ENCODE measurements around the gene LIN28B. TPM values are rescaled to one million over a fixed set of nuclear protein-coding genes. Genes with fewer than 3 reads are reported as not detected.
A peak's percentile ranks its signal among the peaks of the same experiment; 100 is the strongest.
"Not testable (repeated sequence)": the region's sequence is repeated elsewhere in the genome, so short reads cannot be mapped to it uniquely, and the experiment has no call there.

Gene LIN28B
- total and polyA plus RNA-seq, 5 donors, result not detected

DNA sequence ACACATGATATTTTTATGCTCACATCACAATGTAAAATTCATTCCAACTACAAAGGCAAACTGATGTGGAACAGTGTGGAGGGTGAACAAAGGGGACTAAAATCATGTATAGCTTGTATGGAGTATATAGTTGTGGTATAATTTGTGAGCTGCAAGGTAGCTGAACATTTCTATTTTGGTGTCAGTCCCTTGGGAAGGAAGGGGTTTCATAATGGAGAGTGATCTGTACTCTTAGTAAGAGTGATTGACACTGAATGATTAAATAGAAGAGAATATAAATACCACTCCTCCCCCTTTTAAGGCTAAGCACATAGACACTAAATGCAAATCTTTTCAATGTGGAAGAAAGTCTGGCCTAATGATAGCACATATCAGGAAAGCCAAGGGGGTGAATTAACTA is 118.3 kb downstream of the LIN28B start:
- intact Hi-C loops (cut with DNase I), result no loop called here
- no peak overlapping the region for H3K4me3 ChIP-seq (ENCODE audit: low read length)
- H3K27me3 ChIP-seq (ENCODE audit: control insufficient read depth, insufficient read depth), result no peaks in the 10 kb centered on the region
- no peak for ATAC-seq
- H3K4me1 ChIP-seq (ENCODE audit: control insufficient read depth, insufficient read depth, low read length), result no peaks in the 10 kb centered on the region
- H3K27ac ChIP-seq (ENCODE audit: low read length), result no peak overlapping the region
- DNase-seq, result no peak
- no peaks in the 10 kb centered on the region for H3K9me3 ChIP-seq (ENCODE audit: control insufficient read depth, low read length)

DNA sequence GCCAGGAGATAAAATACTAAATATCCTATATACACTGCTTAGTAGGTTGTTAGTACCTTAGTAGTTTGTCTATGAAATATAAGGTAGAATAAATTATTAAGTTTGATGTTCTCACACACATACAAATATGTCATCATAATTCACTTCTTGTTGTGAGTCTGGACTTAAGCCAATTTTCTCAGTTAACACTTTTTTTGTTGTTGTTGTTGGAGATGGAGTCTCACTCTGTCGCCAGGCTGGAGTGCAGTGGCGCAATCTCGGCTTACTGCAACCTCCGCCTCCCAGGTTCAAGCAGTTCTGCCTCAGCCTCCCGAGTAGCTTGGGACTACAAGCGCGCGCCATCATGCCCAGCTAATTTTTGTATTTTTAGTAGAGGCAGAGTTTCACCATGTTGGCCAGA is 119.5 kb downstream of the LIN28B start:
- H3K27me3 ChIP-seq (ENCODE audit: control insufficient read depth, insufficient read depth); H3K4me1 ChIP-seq (ENCODE audit: control insufficient read depth, insufficient read depth, low read length); H3K27ac ChIP-seq (ENCODE audit: low read length); H3K9me3 ChIP-seq (ENCODE audit: control insufficient read depth, low read length); H3K4me3 ChIP-seq (ENCODE audit: low read length); intact Hi-C loops (cut with DNase I); ATAC-seq: not testable (repeated sequence)
- DNase-seq, result peak in 1 of 3 donors; percentile 17
- 72% methylated on average over 8 of the region's 8 CpGs for WGBS

DNA sequence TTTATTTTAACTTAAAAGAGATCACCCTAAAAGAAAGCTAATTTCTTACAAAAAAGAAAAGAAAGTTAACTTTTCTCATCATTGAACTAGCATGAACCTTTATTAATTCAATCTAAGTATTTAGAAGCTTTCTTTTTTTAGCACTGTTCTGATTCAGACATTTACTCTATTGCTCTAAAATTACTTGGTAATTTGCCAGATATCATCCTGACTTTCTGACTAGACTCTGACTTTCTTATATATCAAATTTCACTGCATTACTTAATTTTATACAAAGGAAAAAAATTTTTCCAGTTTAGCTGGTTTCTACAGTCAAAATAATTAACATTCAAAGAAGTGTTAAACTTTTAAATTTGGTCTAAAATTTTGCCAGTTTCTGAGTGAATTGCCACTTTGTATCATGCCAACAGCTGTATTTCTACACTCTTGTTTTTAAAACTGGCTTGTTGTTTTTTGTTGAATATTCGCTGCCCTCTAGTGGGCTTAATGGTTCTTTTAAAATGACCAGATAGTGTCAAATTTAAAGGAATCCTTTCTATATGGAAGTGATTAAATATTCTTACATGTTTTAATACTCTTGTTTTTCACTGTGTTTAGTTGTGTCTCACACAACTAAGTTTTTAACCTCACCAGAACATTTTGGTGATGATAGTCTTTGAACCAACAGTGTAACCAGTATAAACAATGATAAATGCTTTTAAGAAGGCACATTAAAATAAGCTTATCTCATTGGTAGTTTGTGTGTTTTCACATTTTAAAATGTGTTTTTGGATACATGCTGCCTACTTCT is 120.9 kb downstream of the LIN28B start:
- H3K4me3 ChIP-seq (ENCODE audit: low read length), result no peak overlapping the region
- H3K27me3 ChIP-seq (ENCODE audit: control insufficient read depth, insufficient read depth), result no peaks in the 10 kb centered on the region
- WGBS, result 6% methylated on average over 1 of the region's 1 CpG
- ATAC-seq (no peak), DNase-seq (no peak)
- intact Hi-C loops (cut with DNase I), result no loop called here
- H3K4me1 ChIP-seq (ENCODE audit: control insufficient read depth, insufficient read depth, low read length), result no peaks in the 10 kb centered on the region
- no peaks in the 10 kb centered on the region for H3K9me3 ChIP-seq (ENCODE audit: control insufficient read depth, low read length)
- no peak overlapping the region for H3K27ac ChIP-seq (ENCODE audit: low read length)

DNA sequence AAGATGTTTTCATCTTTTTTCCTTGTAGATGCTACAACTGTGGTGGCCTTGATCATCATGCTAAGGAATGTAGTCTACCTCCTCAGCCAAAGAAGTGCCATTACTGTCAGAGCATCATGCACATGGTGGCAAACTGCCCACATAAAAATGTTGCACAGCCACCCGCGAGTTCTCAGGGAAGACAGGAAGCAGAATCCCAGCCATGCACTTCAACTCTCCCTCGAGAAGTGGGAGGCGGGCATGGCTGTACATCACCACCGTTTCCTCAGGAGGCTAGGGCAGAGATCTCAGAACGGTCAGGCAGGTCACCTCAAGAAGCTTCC is 121.4 kb downstream of the LIN28B start:
- Histone ChIP-seq H3K27ac (ENCODE audit: low read length) (no peak overlapping the region), H3K9me3 (ENCODE audit: control insufficient read depth, low read length) (no peaks in the 10 kb centered on the region), H3K4me1 (ENCODE audit: control insufficient read depth, insufficient read depth, low read length) (no peaks in the 10 kb centered on the region), H3K4me3 (ENCODE audit: low read length) (no peak overlapping the region), H3K27me3 (ENCODE audit: control insufficient read depth, insufficient read depth) (no peaks in the 10 kb centered on the region)
- 42% methylated on average over 6 of the region's 6 CpGs for WGBS
- no peak for DNase-seq
- no peak for ATAC-seq
- intact Hi-C loops (cut with DNase I), result no loop called here

DNA sequence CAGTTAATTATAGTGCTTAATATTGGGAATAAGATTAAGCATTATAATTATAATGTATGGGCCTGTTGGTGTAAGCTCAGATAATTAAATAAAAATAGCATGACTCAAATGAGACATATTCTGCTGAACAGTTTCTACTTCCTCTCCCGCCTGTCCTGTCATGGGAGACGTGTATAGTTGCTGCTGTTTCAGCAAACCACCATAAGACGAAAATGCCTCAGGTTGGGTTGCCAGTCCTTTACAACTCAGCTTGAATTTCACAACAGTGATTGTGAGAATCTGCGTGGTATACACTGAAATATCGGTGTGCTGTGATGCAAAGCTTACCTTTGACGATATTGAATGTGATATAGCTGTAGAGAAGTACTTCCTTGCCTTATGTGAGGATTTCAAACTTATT is 123.4 kb downstream of the LIN28B start:
- no peak for DNase-seq
- intact Hi-C loops (cut with DNase I), result no loop called here
- Histone ChIP-seq H3K4me3 (ENCODE audit: low read length) (no peak overlapping the region), H3K9me3 (ENCODE audit: control insufficient read depth, low read length) (no peaks in the 10 kb centered on the region), H3K27ac (ENCODE audit: low read length) (no peak overlapping the region), H3K27me3 (ENCODE audit: control insufficient read depth, insufficient read depth) (no peaks in the 10 kb centered on the region), H3K4me1 (ENCODE audit: control insufficient read depth, insufficient read depth, low read length) (no peaks in the 10 kb centered on the region)
- no peak for ATAC-seq
- WGBS, result 81% methylated on average over 6 of the region's 6 CpGs

DNA sequence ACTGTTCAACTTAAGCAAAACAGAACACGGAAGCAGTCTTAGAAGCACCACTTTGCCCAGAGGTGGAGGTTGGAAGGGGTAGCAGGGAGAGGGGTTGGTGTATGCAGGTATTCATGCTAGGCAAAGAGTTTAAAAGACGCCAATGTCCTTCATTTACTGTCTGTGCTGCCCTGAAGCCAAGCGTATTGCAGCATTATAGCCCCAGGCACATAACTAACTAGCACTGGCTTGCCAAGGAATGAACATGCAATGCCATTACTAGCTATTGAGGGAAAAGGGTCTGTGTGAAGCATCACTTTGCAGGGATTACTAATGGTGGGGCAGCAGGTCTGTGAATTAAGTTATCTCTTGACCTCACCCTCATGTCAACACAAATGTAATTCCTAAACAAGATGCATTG is 124.8 kb downstream of the LIN28B start:
- H3K9me3 ChIP-seq (ENCODE audit: control insufficient read depth, low read length); DNase-seq; intact Hi-C loops (cut with DNase I); H3K4me3 ChIP-seq (ENCODE audit: low read length); H3K27ac ChIP-seq (ENCODE audit: low read length); ATAC-seq; H3K4me1 ChIP-seq (ENCODE audit: control insufficient read depth, insufficient read depth, low read length); H3K27me3 ChIP-seq (ENCODE audit: control insufficient read depth, insufficient read depth): not testable (repeated sequence)
- 68% methylated on average over 3 of the region's 3 CpGs for WGBS

DNA sequence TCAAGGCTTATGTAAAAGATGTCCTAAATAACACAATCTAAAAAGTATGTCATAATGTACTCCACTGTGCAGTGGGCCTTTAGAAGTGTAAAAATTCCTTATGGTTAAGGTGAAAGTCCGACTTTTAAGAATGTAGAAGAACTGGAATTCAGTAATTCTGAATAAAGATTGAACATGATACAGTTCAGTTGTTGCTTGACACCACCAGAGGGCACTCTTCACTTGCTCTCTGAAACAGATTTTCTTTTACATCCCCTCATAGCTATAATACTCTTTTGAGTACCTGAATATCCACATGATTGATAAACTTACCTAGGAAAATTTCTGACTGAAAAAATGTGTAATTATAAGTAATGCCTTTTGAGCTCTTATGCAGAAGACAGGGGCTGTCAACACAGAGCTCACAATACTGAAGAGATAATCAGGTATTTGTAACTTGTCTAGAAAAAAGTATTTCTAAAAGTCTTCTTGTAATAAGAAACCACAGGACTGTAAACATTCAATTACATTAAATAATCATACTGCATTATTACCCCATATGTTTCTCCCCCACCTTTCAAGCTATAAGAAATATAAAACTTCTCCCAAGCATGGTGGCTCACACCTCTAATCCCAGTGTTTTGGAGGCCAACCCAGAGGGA is 130.8 kb downstream of the LIN28B start:
- DNase-seq, result no peak
- no peaks in the 10 kb centered on the region for H3K27me3 ChIP-seq (ENCODE audit: control insufficient read depth, insufficient read depth)
- H3K9me3 ChIP-seq (ENCODE audit: control insufficient read depth, low read length), result no peaks in the 10 kb centered on the region
- no peak overlapping the region for H3K4me3 ChIP-seq (ENCODE audit: low read length)
- peak; percentile 39 to 40 for ATAC-seq
- H3K4me1 ChIP-seq (ENCODE audit: control insufficient read depth, insufficient read depth, low read length), result no peaks in the 10 kb centered on the region
- 3% methylated on average over 1 of the region's 1 CpG for WGBS
- intact Hi-C loops (cut with DNase I), result loop anchor here in 2 of 4 donors (5.0 kb wide), 2 partner anchors 315 to 335 kb away; partner anchors contain the start of gene PREP (in 1 of the 2)
- H3K27ac ChIP-seq (ENCODE audit: low read length), result no peak overlapping the region

DNA sequence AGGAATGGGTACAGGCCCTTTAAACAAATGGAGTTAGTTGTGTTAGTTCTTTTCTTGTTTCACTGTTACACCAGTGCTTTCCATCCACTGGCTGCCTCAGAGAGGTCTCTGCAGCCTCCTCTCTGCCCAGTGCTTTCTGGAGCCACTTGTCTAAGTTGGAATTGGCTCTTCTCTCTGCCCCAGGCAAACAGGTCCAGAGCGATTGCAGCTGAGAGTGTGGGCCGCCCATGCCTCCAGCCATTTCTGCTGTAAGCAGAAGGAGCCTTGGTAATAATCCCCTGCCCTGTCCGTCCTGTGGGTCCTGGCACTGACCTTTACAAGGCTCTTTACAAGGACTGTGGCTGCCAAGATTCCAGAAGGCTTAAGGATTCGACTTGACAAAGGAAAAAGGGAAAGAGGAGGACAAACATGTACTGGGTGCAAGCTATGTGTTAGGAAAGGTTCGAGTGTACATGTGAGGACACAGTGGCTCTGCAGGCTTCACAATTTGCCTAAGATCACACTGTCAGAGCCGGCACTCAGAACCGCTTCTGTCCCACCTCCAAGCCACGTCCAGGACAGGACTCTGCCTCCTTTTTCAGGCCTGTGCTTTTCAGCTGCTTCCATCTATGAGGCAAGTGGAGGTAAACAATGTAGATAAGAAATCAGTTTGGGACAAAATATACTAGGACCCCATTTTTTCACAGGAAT is 134.4 kb downstream of the LIN28B start:
- 61% methylated on average over 8 of the region's 8 CpGs for WGBS
- ATAC-seq (no peak), DNase-seq (no peak)
- Histone ChIP-seq H3K27me3 (ENCODE audit: control insufficient read depth, insufficient read depth) (no peaks in the 10 kb centered on the region), H3K4me3 (ENCODE audit: low read length) (no peak overlapping the region), H3K4me1 (ENCODE audit: control insufficient read depth, insufficient read depth, low read length) (no peaks in the 10 kb centered on the region), H3K27ac (ENCODE audit: low read length) (no peak overlapping the region), H3K9me3 (ENCODE audit: control insufficient read depth, low read length) (no peaks in the 10 kb centered on the region)
- intact Hi-C loops (cut with DNase I), result loop anchor here in 1 of 4 donors (5.0 kb wide), 1 partner anchor 321 kb away; no protein-coding TSS in a partner anchor

DNA sequence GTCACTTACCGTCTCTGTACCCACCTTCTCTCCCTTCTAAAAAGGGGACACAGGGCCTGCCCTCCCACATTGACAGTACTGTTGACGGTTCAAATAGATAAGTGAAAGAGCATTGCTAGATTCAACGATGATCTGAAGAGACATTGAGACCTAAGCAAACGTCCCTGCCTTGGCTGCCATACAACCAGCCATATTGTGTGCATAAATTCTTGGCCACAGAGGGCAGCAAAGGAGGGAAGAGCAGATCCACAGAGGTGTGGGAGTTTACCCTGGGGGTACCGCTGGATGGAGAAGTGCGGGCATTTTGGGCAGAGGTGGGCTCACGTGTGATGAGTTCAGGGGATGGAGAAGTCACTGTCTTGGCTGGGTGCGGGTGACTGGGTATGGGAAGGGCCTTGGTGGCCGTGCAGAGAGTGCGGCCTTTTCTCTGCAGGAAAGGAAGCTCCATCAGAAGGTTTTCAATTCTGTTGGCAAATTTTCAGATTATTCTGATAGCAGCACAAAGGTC is 137.3 kb downstream of the LIN28B start:
- Histone ChIP-seq H3K27ac (ENCODE audit: low read length) (no peak overlapping the region), H3K27me3 (ENCODE audit: control insufficient read depth, insufficient read depth) (no peaks in the 10 kb centered on the region), H3K4me3 (ENCODE audit: low read length) (no peak overlapping the region), H3K9me3 (ENCODE audit: control insufficient read depth, low read length) (no peaks in the 10 kb centered on the region), H3K4me1 (ENCODE audit: control insufficient read depth, insufficient read depth, low read length) (no peaks in the 10 kb centered on the region)
- WGBS, result 89% methylated on average over 10 of the region's 10 CpGs
- intact Hi-C loops (cut with DNase I), result loop anchor here in 1 of 4 donors (5.0 kb wide), 1 partner anchor 318 kb away; no protein-coding TSS in a partner anchor
- ATAC-seq, result no peak
- DNase-seq, result no peak

DNA sequence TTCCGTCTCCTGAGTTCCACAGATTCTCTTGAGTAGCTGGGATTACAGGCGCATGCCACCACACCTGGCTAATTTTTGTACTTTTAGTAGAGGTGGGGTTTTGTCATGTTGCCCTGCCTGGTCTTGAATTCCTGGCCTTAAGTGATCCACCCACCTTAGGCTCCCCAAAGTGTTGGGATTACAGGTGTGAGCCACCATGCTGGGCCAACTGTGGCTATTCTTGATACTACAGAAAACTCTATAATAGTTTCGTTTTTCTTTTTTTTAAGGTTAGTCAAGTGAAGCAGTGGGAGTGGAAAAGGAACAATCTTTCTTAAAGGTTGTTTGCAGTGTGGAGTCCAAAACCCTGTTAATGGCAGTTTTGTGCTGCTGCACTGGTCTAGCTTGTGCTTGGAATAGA is 138.2 kb downstream of the LIN28B start:
- no peaks in the 10 kb centered on the region for H3K27me3 ChIP-seq (ENCODE audit: control insufficient read depth, insufficient read depth)
- H3K9me3 ChIP-seq (ENCODE audit: control insufficient read depth, low read length), result no peaks in the 10 kb centered on the region
- H3K4me3 ChIP-seq (ENCODE audit: low read length), result no peak overlapping the region
- H3K27ac ChIP-seq (ENCODE audit: low read length), result no peak overlapping the region
- DNase-seq (no peak), ATAC-seq (no peak)
- no peaks in the 10 kb centered on the region for H3K4me1 ChIP-seq (ENCODE audit: control insufficient read depth, insufficient read depth, low read length)
- 94% methylated on average over 3 of the region's 3 CpGs for WGBS
- intact Hi-C loops (cut with DNase I), result no loop called here

DNA sequence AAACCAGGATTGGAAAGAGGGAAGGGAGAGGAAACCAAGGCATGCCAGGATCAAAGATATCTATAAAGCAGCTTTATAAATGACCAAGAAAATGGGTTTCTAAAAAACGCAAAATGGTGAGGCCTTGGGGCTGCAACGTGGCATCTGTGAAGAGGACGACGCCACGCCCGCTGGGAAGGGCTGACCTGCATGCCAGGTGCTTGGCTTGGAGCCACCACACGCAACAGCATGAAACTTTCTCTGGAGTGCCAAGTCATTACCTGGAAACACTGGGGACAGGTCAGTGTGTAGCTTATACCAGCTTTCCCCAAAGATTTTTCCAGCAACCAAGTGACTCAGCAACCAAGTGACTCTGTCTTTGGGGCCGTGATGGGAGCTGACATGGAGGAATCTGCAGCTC is 140.4 kb downstream of the LIN28B start:
- no peaks in the 10 kb centered on the region for H3K9me3 ChIP-seq (ENCODE audit: control insufficient read depth, low read length)
- intact Hi-C loops (cut with DNase I), result no loop called here
- no peak overlapping the region for H3K27ac ChIP-seq (ENCODE audit: low read length)
- no peaks in the 10 kb centered on the region for H3K27me3 ChIP-seq (ENCODE audit: control insufficient read depth, insufficient read depth)
- H3K4me3 ChIP-seq (ENCODE audit: low read length), result no peak overlapping the region
- DNase-seq (no peak), ATAC-seq (no peak)
- WGBS, result 91% methylated on average over 8 of the region's 8 CpGs
- no peaks in the 10 kb centered on the region for H3K4me1 ChIP-seq (ENCODE audit: control insufficient read depth, insufficient read depth, low read length)
